GM23338 (cell line): ENCODE measurements around the gene UPK2.

Experiments
- CTCF ChIP-seq, 2 experiments: fragments of 200-600 bp in 1 of 2; sonication (generic) in 1 of 2; conservative IDR thresholded peaks; 2 replicates each; pipeline versions ENCODE4 v1.5.1 to v1.6.1; 2016 to 2017; ENCODE audit warnings: antibody characterized with exemption in 2 of 2, low read depth in 2 of 2, mild to moderate bottlenecking in 2 of 2, moderate library complexity in 1 of 2
- REST ChIP-seq: IDR thresholded peaks from one replicate; pipeline ENCODE4 v1.6.1; 2018; ENCODE audit warnings: antibody characterized with exemption; ENCODE audit not compliant: unreplicated experiment

GRCh38 chr11:118911113-118911879, 44.8 kb upstream of the UPK2 start:
- TF ChIP-seq REST (no peak), CTCF (conservative IDR thresholded peaks at IDR 0.05; ENCODE audit: low read depth in 2 of 2) (no peak)
